HEK293 (cell line): Measurements from ENCODE around the gene RPL10.

ENCODE experiments used
- CTCF ChIA-PET: fragments of 350-600 bp; formaldehyde crosslinking; extraction: SDS; loops from one replicate; lab custom pipeline; 2021; ENCODE audit warnings: antibody characterized with exemption; lab: Yijun Ruan, JAX
- POLR2A ChIA-PET: fragments of 300-600 bp; formaldehyde crosslinking; extraction: SDS; loops from one replicate; lab custom pipeline; 2020; ENCODE audit warnings: antibody characterized with exemption, inconsistent platforms; lab: Yijun Ruan, JAX
- H3K27ac ChIP-seq: fragments of 200-500 bp; sonication (Bioruptor generic); 2 replicates; pipeline ENCODE4 v1.5.1; 2014; ENCODE audit warnings: low read depth, low read length, control low read depth, inconsistent platforms; ENCODE audit errors: extremely low read depth
- H3K36me3 ChIP-seq, 2 experiments: fragments of 200-500 bp in 1 of 2; sonication (Bioruptor generic) in 1 of 2; 1 replicate in 1 of 2; 2 replicates in 1 of 2; pipeline ENCODE4 v1.5.1; 2014 to 2017; ENCODE audit warnings: inconsistent platforms in 2 of 2, low read length in 2 of 2; ENCODE audit not compliant: control insufficient read depth in 2 of 2, insufficient read depth in 1 of 2
- H3K4me1 ChIP-seq: fragments of 200-500 bp; sonication (Bioruptor generic); 2 replicates; pipeline ENCODE4 v1.5.1; 2014; ENCODE audit warnings: mild to moderate bottlenecking, low read length, inconsistent platforms; ENCODE audit not compliant: control insufficient read depth, insufficient read depth
- H3K4me3 ChIP-seq: 2 replicates; pipeline ENCODE4 v1.5.1; 2011; ENCODE audit warnings: low read depth, mild to moderate bottlenecking, control low read depth, low read length, moderate library complexity
- H3K9me3 ChIP-seq: fragments of 200-500 bp; sonication (Bioruptor generic); 2 replicates; pipeline ENCODE4 v1.5.1; 2014; ENCODE audit warnings: low read depth, low read length, inconsistent platforms; ENCODE audit not compliant: control insufficient read depth, insufficient read depth
- CTCF ChIP-seq: fragments of 450-650 bp; formaldehyde crosslinking; IDR thresholded peaks from 2 replicates; pipeline ENCODE4 v1.5.1; 2016; ENCODE audit warnings: missing biosample characterization, missing genetic modification characterization
- EGR2 ChIP-seq: fragments of 450-650 bp; formaldehyde crosslinking; IDR thresholded peaks from 2 replicates; pipeline ENCODE4 v1.5.1; 2016; ENCODE audit warnings: low read depth, missing biosample characterization, missing genetic modification characterization
- FEZF1 ChIP-seq: fragments of 450-650 bp; formaldehyde crosslinking; IDR thresholded peaks from 2 replicates; pipeline ENCODE4 v1.5.1; 2016; ENCODE audit warnings: missing biosample characterization, missing genetic modification characterization
- GLIS2 ChIP-seq: fragments of 450-650 bp; formaldehyde crosslinking; IDR thresholded peaks from 2 replicates; pipeline ENCODE4 v1.5.1; 2016; ENCODE audit warnings: missing biosample characterization, missing genetic modification characterization
- MEIS1 ChIP-seq: sonication (generic); formaldehyde crosslinking; IDR thresholded peaks from 2 replicates; pipeline ENCODE4 v1.8.1; 2022; ENCODE audit warnings: missing genetic modification reagents, mild to moderate bottlenecking, borderline replicate concordance
- SCRT1 ChIP-seq: fragments of 450-650 bp; formaldehyde crosslinking; IDR thresholded peaks from 2 replicates; pipeline ENCODE4 v1.5.1; 2016; ENCODE audit warnings: missing biosample characterization, missing genetic modification characterization, borderline replicate concordance
- ZBTB26 ChIP-seq: fragments of 450-650 bp; formaldehyde crosslinking; optimal IDR thresholded peaks from 2 replicates; pipeline ENCODE3; 2016; ENCODE audit warnings: missing biosample characterization, mild to moderate bottlenecking, missing genetic modification characterization
- ZFHX2 ChIP-seq: fragments of 450-650 bp; formaldehyde crosslinking; conservative IDR thresholded peaks from 2 replicates; pipeline ENCODE4 v1.5.1; 2016; ENCODE audit warnings: missing biosample characterization, missing genetic modification characterization
- ZIC2 ChIP-seq: fragments of 450-650 bp; formaldehyde crosslinking; IDR thresholded peaks from 2 replicates; pipeline ENCODE4 v1.5.1; 2016; ENCODE audit warnings: missing biosample characterization, missing genetic modification characterization
- ZNF10 ChIP-seq: fragments of 450-650 bp; formaldehyde crosslinking; IDR thresholded peaks from 2 replicates; pipeline ENCODE4 v1.5.1; 2017; ENCODE audit warnings: missing biosample characterization, missing genetic modification characterization
- ZNF223 ChIP-seq: fragments of 450-650 bp; formaldehyde crosslinking; IDR thresholded peaks from 2 replicates; pipeline ENCODE4 v1.5.1; 2016; ENCODE audit warnings: missing biosample characterization, missing genetic modification characterization
- ZNF280C ChIP-seq: fragments of 450-650 bp; formaldehyde crosslinking; IDR thresholded peaks from 2 replicates; pipeline ENCODE4 v1.5.1; 2016; ENCODE audit warnings: missing biosample characterization, missing genetic modification characterization
- ZNF350 ChIP-seq: fragments of 450-650 bp; formaldehyde crosslinking; IDR thresholded peaks from 2 replicates; pipeline ENCODE4 v1.5.0; 2017; ENCODE audit warnings: missing biosample characterization, mild to moderate bottlenecking, missing genetic modification characterization
- ZNF416 ChIP-seq: fragments of 450-650 bp; formaldehyde crosslinking; IDR thresholded peaks from 2 replicates; pipeline ENCODE4 v1.5.1; 2016; ENCODE audit warnings: missing biosample characterization, missing genetic modification characterization
- ZNF473 ChIP-seq: fragments of 450-650 bp; formaldehyde crosslinking; IDR thresholded peaks from 2 replicates; pipeline ENCODE4 v1.5.1; 2017; ENCODE audit warnings: missing biosample characterization, missing genetic modification characterization
- ZNF501 ChIP-seq: fragments of 450-650 bp; formaldehyde crosslinking; IDR thresholded peaks from 2 replicates; pipeline ENCODE4 v1.5.1; 2016; ENCODE audit warnings: missing biosample characterization, missing genetic modification characterization
- ZNF658 ChIP-seq: fragments of 450-650 bp; formaldehyde crosslinking; IDR thresholded peaks from 2 replicates; pipeline ENCODE4; 2016; ENCODE audit warnings: missing biosample characterization, missing genetic modification characterization
- ZNF76 ChIP-seq: fragments of 450-650 bp; formaldehyde crosslinking; IDR thresholded peaks from 2 replicates; pipeline ENCODE4; 2016; ENCODE audit warnings: low read depth, missing biosample characterization, missing genetic modification characterization, borderline replicate concordance
- ZNF791 ChIP-seq: fragments of 450-650 bp; formaldehyde crosslinking; IDR thresholded peaks from 2 replicates; pipeline ENCODE4 v1.5.1; 2016; ENCODE audit warnings: missing biosample characterization, missing genetic modification characterization
- ZNF792 ChIP-seq: fragments of 450-650 bp; formaldehyde crosslinking; IDR thresholded peaks from 2 replicates; pipeline ENCODE4 v1.5.1; 2016; ENCODE audit warnings: missing biosample characterization, missing genetic modification characterization
- TF ChIP-seq, protein P1 (sequence below): fragments of 450-650 bp; formaldehyde crosslinking; IDR thresholded peaks from 2 replicates; pipeline ENCODE4 v1.5.1; 2016; ENCODE audit warnings: missing biosample characterization, missing genetic modification characterization
- TF ChIP-seq, protein P2 (sequence below): fragments of 450-650 bp; formaldehyde crosslinking; IDR thresholded peaks from 2 replicates; pipeline ENCODE4 v1.5.1; 2016; ENCODE audit warnings: missing biosample characterization, missing genetic modification characterization
- TF ChIP-seq, protein P3 (sequence below): fragments of 450-650 bp; formaldehyde crosslinking; IDR thresholded peaks from 2 replicates; pipeline ENCODE4 v1.5.1; 2017; ENCODE audit warnings: missing biosample characterization, mild to moderate bottlenecking, missing genetic modification characterization, moderate library complexity

RPL10 gene

GRCh38 chrX:154398668-154399526, 720 bp downstream of the RPL10 start (continued):
- TF ChIP-seq CTCF (tag by site-specific recombination) (peak; percentile 91), ZNF76 (tag by site-specific recombination) (peak; percentile 60; the same call in 1 of the 2 replicates), ZNF473 (tag by site-specific recombination) (no peak), ZNF416 (tag by site-specific recombination) (no peak), ZNF501 (tag by site-specific recombination) (0 out of 2 replicates have a peak, but pooled peaks have one; percentile 14)
- TF ChIP-seq, protein P1, sequence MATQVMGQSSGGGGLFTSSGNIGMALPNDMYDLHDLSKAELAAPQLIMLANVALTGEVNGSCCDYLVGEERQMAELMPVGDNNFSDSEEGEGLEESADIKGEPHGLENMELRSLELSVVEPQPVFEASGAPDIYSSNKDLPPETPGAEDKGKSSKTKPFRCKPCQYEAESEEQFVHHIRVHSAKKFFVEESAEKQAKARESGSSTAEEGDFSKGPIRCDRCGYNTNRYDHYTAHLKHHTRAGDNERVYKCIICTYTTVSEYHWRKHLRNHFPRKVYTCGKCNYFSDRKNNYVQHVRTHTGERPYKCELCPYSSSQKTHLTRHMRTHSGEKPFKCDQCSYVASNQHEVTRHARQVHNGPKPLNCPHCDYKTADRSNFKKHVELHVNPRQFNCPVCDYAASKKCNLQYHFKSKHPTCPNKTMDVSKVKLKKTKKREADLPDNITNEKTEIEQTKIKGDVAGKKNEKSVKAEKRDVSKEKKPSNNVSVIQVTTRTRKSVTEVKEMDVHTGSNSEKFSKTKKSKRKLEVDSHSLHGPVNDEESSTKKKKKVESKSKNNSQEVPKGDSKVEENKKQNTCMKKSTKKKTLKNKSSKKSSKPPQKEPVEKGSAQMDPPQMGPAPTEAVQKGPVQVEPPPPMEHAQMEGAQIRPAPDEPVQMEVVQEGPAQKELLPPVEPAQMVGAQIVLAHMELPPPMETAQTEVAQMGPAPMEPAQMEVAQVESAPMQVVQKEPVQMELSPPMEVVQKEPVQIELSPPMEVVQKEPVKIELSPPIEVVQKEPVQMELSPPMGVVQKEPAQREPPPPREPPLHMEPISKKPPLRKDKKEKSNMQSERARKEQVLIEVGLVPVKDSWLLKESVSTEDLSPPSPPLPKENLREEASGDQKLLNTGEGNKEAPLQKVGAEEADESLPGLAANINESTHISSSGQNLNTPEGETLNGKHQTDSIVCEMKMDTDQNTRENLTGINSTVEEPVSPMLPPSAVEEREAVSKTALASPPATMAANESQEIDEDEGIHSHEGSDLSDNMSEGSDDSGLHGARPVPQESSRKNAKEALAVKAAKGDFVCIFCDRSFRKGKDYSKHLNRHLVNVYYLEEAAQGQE (tag by site-specific recombination) = no peak

DNA sequence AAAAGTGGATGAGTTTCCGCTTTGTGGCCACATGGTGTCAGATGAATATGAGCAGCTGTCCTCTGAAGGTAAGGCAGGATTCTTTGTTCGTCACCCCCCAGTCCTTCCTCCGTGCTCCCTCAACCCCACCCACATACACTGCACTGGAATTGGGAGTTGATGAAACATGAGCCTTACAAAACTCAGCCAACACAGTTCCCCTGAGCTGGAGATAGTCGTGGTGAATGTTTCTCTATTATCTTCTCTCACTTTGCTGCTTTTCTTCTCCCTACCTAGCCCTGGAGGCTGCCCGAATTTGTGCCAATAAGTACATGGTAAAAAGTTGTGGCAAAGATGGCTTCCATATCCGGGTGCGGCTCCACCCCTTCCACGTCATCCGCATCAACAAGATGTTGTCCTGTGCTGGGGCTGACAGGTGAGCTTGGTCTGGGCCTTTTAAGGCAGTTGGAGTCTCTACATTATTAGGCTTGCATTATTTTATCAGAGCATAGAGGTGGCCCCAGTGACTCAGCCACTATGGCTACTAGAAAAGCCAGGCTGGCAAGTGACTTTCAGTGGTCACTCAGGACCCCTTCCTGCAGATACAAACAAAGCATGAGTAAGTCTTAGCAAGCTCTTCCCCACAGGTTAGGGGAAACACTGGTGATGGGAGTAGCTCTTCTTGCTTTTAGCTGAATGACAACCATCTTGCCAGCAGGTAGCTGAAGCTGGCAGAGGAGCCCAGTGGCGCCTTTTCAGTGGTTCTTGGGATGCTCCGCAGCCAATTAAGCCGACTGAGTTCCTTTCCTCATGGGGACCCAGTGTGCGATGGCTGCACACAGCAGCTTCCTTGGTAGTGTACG, 1.6 kb downstream of the RPL10 start:
- Histone ChIP-seq H3K36me3 (peaks cover 0 to 44% of the 10 kb centered on the region in 2 experiments; a peak in 1 of 3 replicates), H3K4me1 (no peaks in the 10 kb centered on the region), H3K9me3 (no peaks in the 10 kb centered on the region), H3K27ac (peak overlapping the region; percentile 84), H3K4me3 (peak overlapping the region; percentile 66)
- CTCF ChIA-PET = interaction anchor here (1.0 to 1.9 kb wide), 7 partner anchors 8 to 135 kb away, joined by 3 to 8 read pairs (median 5); partner anchors contain the start of gene DNASE1L1
- POLR2A ChIA-PET = interaction anchor here (0.9 to 6.5 kb wide), 6 partner anchors 11 to 127 kb away, joined by 3 to 57 read pairs (median 15); partner anchors contain the start of genes DNASE1L1, EMD, FLNA and TAFAZZIN
- no peak for TF ChIP-seq ZBTB26 (tag by site-specific recombination)
- TF ChIP-seq ZNF280C (tag by site-specific recombination) = no peak
- peak; percentile 42; the same call in 1 of the 2 replicates for TF ChIP-seq ZFHX2 (tag by site-specific recombination)
- TF ChIP-seq, protein P2, sequence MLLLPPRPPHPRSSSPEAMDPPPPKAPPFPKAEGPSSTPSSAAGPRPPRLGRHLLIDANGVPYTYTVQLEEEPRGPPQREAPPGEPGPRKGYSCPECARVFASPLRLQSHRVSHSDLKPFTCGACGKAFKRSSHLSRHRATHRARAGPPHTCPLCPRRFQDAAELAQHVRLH (tag by site-specific recombination) = no peak
- TF ChIP-seq ZNF792 (tag by site-specific recombination) = no peak
- no peak for TF ChIP-seq ZIC2 (tag by site-specific recombination)
- 0 out of 2 replicates have a peak, but pooled peaks have one; percentile 14 for TF ChIP-seq FEZF1 (tag by site-specific recombination)
- no peak for TF ChIP-seq ZNF350 (tag by site-specific recombination)
- TF ChIP-seq, protein P3, sequence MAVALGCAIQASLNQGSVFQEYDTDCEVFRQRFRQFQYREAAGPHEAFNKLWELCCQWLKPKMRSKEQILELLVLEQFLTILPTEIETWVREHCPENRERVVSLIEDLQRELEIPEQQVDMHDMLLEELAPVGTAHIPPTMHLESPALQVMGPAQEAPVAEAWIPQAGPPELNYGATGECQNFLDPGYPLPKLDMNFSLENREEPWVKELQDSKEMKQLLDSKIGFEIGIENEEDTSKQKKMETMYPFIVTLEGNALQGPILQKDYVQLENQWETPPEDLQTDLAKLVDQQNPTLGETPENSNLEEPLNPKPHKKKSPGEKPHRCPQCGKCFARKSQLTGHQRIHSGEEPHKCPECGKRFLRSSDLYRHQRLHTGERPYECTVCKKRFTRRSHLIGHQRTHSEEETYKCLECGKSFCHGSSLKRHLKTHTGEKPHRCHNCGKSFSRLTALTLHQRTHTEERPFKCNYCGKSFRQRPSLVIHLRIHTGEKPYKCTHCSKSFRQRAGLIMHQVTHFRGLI = no peak
- no peak for TF ChIP-seq GLIS2 (tag by site-specific recombination)
- TF ChIP-seq MEIS1 (CRISPR knock-in tag) = no peak
- no peak for TF ChIP-seq ZNF791 (tag by site-specific recombination)
- no peak for TF ChIP-seq ZNF658 (tag by site-specific recombination)
- 0 out of 2 replicates have a peak, but pooled peaks have one; percentile 24 for TF ChIP-seq EGR2 (tag by site-specific recombination)
- no peak for TF ChIP-seq ZNF223
- no peak for TF ChIP-seq SCRT1 (tag by site-specific recombination)
- no peak for TF ChIP-seq ZNF10
